ENCODE results near the gene NRDE2.
"Not testable (repeated sequence)": the region's sequence is repeated elsewhere in the genome, so short reads cannot be mapped to it uniquely, and the experiment has no call there.

NRDE2 gene

GRCh38 chr14:90342327-90342726 lies 10.6 kb upstream of the NRDE2 start:
- no peak overlapping the region for H3K4me3 ChIP-seq (ENCODE audit: low read depth, low read length)
- TF ChIP-seq CTCF (IDR thresholded peaks at IDR 0.05; ENCODE audit: low read depth, low read length) = no peak

- no peak for TF ChIP-seq CTCF (IDR thresholded peaks at IDR 0.05; ENCODE audit: low read depth, low read length)
Measured at GRCh38 chr14:90341784-90342183, 10.0 kb upstream of the NRDE2 start.

GRCh38 chr14:90341232-90341631 lies 9.5 kb upstream of the NRDE2 start:
- H3K4me3 ChIP-seq (ENCODE audit: low read depth, low read length) = not testable (repeated sequence)

More at GRCh38 chr14:90341784-90342183, 10.0 kb upstream of the NRDE2 start:
- no peak overlapping the region for H3K4me3 ChIP-seq (ENCODE audit: low read depth, low read length)

GRCh38 chr14:90336985-90337384 lies 5.2 kb upstream of the NRDE2 start:
- TF ChIP-seq CTCF (IDR thresholded peaks at IDR 0.05; ENCODE audit: low read depth, low read length) = no peak
- no peak overlapping the region for H3K4me3 ChIP-seq (ENCODE audit: low read depth, low read length)

- no peak overlapping the region for H3K4me3 ChIP-seq (ENCODE audit: low read depth, low read length)
- no peak for TF ChIP-seq CTCF (IDR thresholded peaks at IDR 0.05; ENCODE audit: low read depth, low read length)
Measured at GRCh38 chr14:90336401-90336800, 4.7 kb upstream of the NRDE2 start.

- peak overlapping the region; percentile 64 for H3K4me3 ChIP-seq (ENCODE audit: low read depth, low read length)
- TF ChIP-seq CTCF (IDR thresholded peaks at IDR 0.05; ENCODE audit: low read depth, low read length) = no peak
Measured at GRCh38 chr14:90332271-90332584, 487 bp upstream of the NRDE2 start.

GRCh38 chr14:90330203-90331196 lies 1.2 kb downstream of the NRDE2 start:
- TF ChIP-seq CTCF (IDR thresholded peaks at IDR 0.05; ENCODE audit: low read depth, low read length) = no peak
- peak overlapping the region; percentile 64 for H3K4me3 ChIP-seq (ENCODE audit: low read depth, low read length)

All from WI38 (cell line).